Neural cell (in vitro differentiated cells): ENCODE results near the gene KSR2.

Experiments
- CTCF ChIP-seq: fragments of 450-650 bp; IDR thresholded peaks from 2 replicates; pipeline ENCODE4 v1.5.1; 2014; ENCODE audit warnings: antibody characterized with exemption, mild to moderate bottlenecking, moderate library complexity; ENCODE audit not compliant: poor library complexity, severe bottlenecking
- EP300 ChIP-seq: fragments of 450-650 bp; conservative IDR thresholded peaks from 2 replicates; pipeline ENCODE4 v1.6.1; 2014; ENCODE audit warnings: antibody characterized with exemption, mild to moderate bottlenecking, moderate library complexity; ENCODE audit not compliant: poor library complexity, severe bottlenecking
- EZH2 ChIP-seq: fragments of 200-600, 300-800 bp; shearing (Covaris generic), sonication (generic); IDR thresholded peaks from 2 replicates; pipeline ENCODE4 v1.6.1; 2014; ENCODE audit warnings: antibody characterized with exemption, low read length, borderline replicate concordance, mild to moderate bottlenecking; ENCODE audit not compliant: insufficient read depth, poor library complexity, severe bottlenecking
- POLR2AphosphoS5 ChIP-seq: IDR thresholded peaks from 2 replicates; pipeline ENCODE4 v1.6.1; 2012
- TAF1 ChIP-seq: IDR thresholded peaks from 2 replicates; pipeline ENCODE4 v1.6.1; 2012; ENCODE audit warnings: low read depth
- TF ChIP-seq, protein P1 (sequence below): IDR thresholded peaks from 2 replicates; pipeline ENCODE4 v1.6.1; 2012; ENCODE audit warnings: borderline replicate concordance

DNA sequence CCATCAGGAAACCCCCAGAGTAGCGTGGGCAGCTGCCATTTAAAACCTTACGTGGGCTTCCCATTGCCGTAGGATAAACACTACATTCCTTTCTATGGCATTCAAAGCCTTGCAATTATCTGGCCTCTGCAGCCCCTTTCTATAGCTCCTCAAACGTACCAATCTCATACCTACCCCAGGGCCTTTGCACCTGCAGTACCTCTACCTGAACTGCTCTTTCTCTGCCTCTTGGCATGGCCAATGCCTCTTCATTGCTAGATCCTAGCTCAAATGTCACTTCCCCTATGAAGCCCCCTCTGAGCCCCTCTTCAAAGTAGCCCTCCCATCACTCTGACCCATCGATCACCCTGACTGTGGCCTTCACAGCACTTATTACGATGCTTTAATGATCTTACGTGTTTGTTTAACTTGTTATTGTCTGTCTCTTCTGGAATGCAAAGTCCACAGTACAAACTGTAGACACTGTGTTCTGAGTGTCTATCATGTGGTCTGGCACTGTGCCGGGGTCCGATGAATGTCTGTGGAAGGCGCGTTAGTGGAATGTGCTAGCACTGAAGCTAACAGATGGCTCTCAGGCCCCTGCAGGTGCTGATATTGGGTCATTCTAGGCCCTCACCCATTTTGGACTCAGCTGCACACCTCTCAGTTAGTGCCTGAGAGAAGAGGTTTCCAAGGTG, 450.1 kb downstream of the KSR2 start:
- TF ChIP-seq CTCF (no peak), EZH2 (no peak), POLR2AphosphoS5 (no peak), TAF1 (no peak), EP300 (no peak)
- TF ChIP-seq, protein P1, sequence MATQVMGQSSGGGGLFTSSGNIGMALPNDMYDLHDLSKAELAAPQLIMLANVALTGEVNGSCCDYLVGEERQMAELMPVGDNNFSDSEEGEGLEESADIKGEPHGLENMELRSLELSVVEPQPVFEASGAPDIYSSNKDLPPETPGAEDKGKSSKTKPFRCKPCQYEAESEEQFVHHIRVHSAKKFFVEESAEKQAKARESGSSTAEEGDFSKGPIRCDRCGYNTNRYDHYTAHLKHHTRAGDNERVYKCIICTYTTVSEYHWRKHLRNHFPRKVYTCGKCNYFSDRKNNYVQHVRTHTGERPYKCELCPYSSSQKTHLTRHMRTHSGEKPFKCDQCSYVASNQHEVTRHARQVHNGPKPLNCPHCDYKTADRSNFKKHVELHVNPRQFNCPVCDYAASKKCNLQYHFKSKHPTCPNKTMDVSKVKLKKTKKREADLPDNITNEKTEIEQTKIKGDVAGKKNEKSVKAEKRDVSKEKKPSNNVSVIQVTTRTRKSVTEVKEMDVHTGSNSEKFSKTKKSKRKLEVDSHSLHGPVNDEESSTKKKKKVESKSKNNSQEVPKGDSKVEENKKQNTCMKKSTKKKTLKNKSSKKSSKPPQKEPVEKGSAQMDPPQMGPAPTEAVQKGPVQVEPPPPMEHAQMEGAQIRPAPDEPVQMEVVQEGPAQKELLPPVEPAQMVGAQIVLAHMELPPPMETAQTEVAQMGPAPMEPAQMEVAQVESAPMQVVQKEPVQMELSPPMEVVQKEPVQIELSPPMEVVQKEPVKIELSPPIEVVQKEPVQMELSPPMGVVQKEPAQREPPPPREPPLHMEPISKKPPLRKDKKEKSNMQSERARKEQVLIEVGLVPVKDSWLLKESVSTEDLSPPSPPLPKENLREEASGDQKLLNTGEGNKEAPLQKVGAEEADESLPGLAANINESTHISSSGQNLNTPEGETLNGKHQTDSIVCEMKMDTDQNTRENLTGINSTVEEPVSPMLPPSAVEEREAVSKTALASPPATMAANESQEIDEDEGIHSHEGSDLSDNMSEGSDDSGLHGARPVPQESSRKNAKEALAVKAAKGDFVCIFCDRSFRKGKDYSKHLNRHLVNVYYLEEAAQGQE = no peak
